Fibroblast of mammary gland (primary cell): ENCODE data around the gene PEX16.

Experiments
- DNase-seq: peaks from one replicate; pipeline ENCODE4 v3.0.0-alpha.2; 2010; ENCODE audit warnings: low read depth
- H3K4me3 ChIP-seq: 2 replicates; pipeline ENCODE4 v1.5.1; 2011; ENCODE audit warnings: low read depth, mild to moderate bottlenecking, low read length, moderate library complexity; ENCODE audit not compliant: control insufficient read depth
- TF ChIP-seq, protein P1 (sequence below): conservative IDR thresholded peaks from 2 replicates; pipeline ENCODE4 v1.5.1; 2011; ENCODE audit warnings: low read depth, low read length, inconsistent platforms; ENCODE audit not compliant: control insufficient read depth, insufficient read depth

The PEX16 gene

GRCh38 chr11:45918331-45918941 lies 759 bp upstream of the PEX16 start:
- TF ChIP-seq, protein P1, sequence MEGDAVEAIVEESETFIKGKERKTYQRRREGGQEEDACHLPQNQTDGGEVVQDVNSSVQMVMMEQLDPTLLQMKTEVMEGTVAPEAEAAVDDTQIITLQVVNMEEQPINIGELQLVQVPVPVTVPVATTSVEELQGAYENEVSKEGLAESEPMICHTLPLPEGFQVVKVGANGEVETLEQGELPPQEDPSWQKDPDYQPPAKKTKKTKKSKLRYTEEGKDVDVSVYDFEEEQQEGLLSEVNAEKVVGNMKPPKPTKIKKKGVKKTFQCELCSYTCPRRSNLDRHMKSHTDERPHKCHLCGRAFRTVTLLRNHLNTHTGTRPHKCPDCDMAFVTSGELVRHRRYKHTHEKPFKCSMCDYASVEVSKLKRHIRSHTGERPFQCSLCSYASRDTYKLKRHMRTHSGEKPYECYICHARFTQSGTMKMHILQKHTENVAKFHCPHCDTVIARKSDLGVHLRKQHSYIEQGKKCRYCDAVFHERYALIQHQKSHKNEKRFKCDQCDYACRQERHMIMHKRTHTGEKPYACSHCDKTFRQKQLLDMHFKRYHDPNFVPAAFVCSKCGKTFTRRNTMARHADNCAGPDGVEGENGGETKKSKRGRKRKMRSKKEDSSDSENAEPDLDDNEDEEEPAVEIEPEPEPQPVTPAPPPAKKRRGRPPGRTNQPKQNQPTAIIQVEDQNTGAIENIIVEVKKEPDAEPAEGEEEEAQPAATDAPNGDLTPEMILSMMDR: no peak
- peak overlapping the region; percentile 65 for H3K4me3 ChIP-seq
- DNase-seq: peak; percentile 57

DNA sequence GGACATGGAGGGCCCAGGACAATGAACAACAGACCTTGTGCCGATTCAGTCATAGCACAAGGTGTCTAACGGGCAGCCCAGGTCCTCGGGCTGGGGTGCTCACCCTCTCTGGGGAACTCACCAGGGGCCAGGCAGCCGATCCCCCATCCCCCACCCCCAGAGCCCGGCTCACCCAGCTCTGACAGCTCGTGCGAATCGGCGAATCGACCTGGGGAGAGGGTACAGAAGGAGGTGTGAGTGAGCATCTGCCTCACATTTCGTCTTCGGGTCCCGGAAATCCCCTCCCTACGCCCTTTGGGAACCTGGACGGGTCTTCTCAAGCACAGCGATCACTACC lies 423 bp downstream of the PEX16 start:
- H3K4me3 ChIP-seq: peak overlapping the region; percentile 65
- TF ChIP-seq, protein P1: no peak
- no peak for DNase-seq

GRCh38 chr11:45915446-45915845 lies 2.2 kb downstream of the PEX16 start:
- no peak overlapping the region for H3K4me3 ChIP-seq
- DNase-seq: no peak
- TF ChIP-seq, protein P1: no peak

DNA sequence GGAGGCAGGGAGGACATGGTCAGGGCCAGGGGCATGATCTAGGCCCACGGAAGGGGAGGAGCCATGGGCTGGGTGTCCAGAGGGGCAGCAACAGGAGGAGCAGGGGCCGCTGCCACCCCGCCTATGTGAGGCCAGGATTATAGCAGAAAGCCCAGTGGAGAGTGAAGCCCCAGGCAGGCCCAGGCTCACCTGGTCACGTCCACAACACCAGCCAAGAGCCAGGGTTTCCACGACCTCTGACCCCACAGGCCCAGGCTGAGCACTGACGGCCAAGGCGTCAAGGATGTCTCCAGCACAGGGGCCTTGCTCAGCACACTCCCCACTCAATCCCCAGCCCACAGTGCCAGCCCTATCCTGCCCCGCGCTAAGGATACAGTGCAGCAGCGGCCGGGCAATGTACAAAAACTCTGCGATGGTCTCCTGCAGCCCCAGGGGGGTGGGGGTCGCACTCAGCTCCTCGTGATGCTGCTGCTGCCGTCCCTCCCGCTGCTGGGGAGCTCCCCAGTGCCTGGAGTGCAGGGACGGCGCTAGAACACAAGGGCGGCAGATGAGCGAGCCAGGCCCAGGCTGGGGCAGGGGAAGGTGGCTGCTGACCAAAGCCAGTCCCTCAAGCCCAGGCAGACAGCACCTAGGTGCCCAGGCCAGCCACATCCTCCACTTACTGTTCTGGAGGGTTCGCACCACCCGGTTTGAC lies 3.6 kb downstream of the PEX16 start:
- TF ChIP-seq, protein P1: no peak
- DNase-seq: no peak
- H3K4me3 ChIP-seq: no peak overlapping the region

- H3K4me3 ChIP-seq: no peak overlapping the region
- TF ChIP-seq, protein P1: no peak
- DNase-seq: no peak
These were observed 4.2 kb downstream of the PEX16 start for GRCh38 chr11:45913514-45913913.

DNA sequence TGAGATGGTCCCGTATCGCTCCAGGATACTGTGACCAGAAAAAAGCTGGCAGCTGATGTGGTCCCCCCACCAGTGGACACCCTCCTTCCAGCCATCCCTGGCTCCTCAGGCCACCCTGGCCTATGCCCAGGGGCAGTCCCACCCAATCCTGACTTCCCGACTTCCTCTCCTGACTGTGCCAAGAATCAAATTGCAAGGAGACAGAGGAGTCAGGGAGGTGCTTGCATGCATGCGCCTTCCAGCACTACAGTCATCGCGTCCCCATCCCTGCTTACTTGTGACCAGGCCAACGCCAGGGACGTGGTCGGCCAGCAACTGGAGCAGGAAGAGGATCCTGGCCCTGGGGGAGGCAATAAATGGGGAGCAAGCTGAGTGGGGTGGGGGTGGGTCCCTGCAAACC lies 7.1 kb downstream of the PEX16 start:
- no peak for DNase-seq
- TF ChIP-seq, protein P1: no peak

More for the DNA sequence above, 7.1 kb downstream of the PEX16 start:
- H3K4me3 ChIP-seq: no peak overlapping the region
